GM12892 (cell line): ENCODE measurements around the gene ZMAT5.

Source experiments
- POLR2A ChIP-seq: IDR thresholded peaks from 2 replicates; pipeline ENCODE4 v1.6.1; 2011; ENCODE audit warnings: low read depth, low read length, control low read depth
- POLR2AphosphoS5 ChIP-seq: IDR thresholded peaks from 2 replicates; pipeline ENCODE4 v1.6.1; 2011; ENCODE audit warnings: low read depth, low read length, control low read depth

GRCh38 chr22:29790061-29790460 lies 23.3 kb upstream of the ZMAT5 start:
- TF ChIP-seq POLR2A, result no peak
- TF ChIP-seq POLR2AphosphoS5, result no peak
